Measurements from ENCODE around the gene MAD1L1.
"Not testable (repeated sequence)": the region's sequence is repeated elsewhere in the genome, so short reads cannot be mapped to it uniquely, and the experiment has no call there.

MAD1L1 gene

GRCh38 chr7:2271273-2272026, 38.7 kb upstream of the MAD1L1 start:
- Histone ChIP-seq H3K36me3 (ENCODE audit: insufficient read depth, low read length) (peaks cover 11% of the 10 kb centered on the region), H3K9me3 (ENCODE audit: low read length) (no peaks in the 10 kb centered on the region), H3K4me3 (ENCODE audit: low read depth in 1 of 2, low read length in 2 of 2) (no peak overlapping the region), H3K4me1 (ENCODE audit: insufficient read depth, low read length) (no peaks in the 10 kb centered on the region), H3K27me3 (ENCODE audit: control insufficient read depth in 1 of 2, insufficient read depth in 2 of 2, low read length in 2 of 2) (no peaks in the 10 kb centered on the region), H3K27ac (ENCODE audit: low read depth, low read length) (no peak overlapping the region), H3K9ac (ENCODE audit: low read length) (no peak overlapping the region)

- Histone ChIP-seq H3K4me3 (ENCODE audit: low read depth in 1 of 2, low read length in 2 of 2) (no peak overlapping the region), H3K36me3 (ENCODE audit: insufficient read depth, low read length) (peaks cover 11% of the 10 kb centered on the region), H3K4me1 (ENCODE audit: insufficient read depth, low read length) (no peaks in the 10 kb centered on the region)
These were observed 37.8 kb upstream of the MAD1L1 start for GRCh38 chr7:2270495-2270894.

GRCh38 chr7:2269991-2270460, 37.3 kb upstream of the MAD1L1 start:
- no peak overlapping the region for H3K27ac ChIP-seq (ENCODE audit: low read depth, low read length)
- H3K36me3 ChIP-seq (ENCODE audit: insufficient read depth, low read length) = peaks cover 11% of the 10 kb centered on the region

More at GRCh38 chr7:2270495-2270894, 37.8 kb upstream of the MAD1L1 start:
- Histone ChIP-seq H3K27ac (ENCODE audit: low read depth, low read length) (no peak overlapping the region), H3K27me3 (ENCODE audit: control insufficient read depth in 1 of 2, insufficient read depth in 2 of 2, low read length in 2 of 2) (no peaks in the 10 kb centered on the region), H3K9ac (ENCODE audit: low read length) (no peak overlapping the region), H3K9me3 (ENCODE audit: low read length) (no peaks in the 10 kb centered on the region)

GRCh38 chr7:2269089-2269990, 36.6 kb upstream of the MAD1L1 start:
- H3K27ac ChIP-seq (ENCODE audit: low read depth, low read length) = not testable (repeated sequence)

More at GRCh38 chr7:2269991-2270460, 37.3 kb upstream of the MAD1L1 start:
- no peaks in the 10 kb centered on the region for H3K27me3 ChIP-seq (ENCODE audit: control insufficient read depth in 1 of 2, insufficient read depth in 2 of 2, low read length in 2 of 2)
- H3K4me3 ChIP-seq (ENCODE audit: low read depth in 1 of 2, low read length in 2 of 2) = no peak overlapping the region
- H3K4me1 ChIP-seq (ENCODE audit: insufficient read depth, low read length) = no peaks in the 10 kb centered on the region
- no peaks in the 10 kb centered on the region for H3K9me3 ChIP-seq (ENCODE audit: low read length)
- H3K9ac ChIP-seq (ENCODE audit: low read length) = no peak overlapping the region

GRCh38 chr7:2266911-2267310, 34.2 kb upstream of the MAD1L1 start:
- H3K36me3 ChIP-seq (ENCODE audit: insufficient read depth, low read length) = peaks cover 9% of the 10 kb centered on the region
- H3K27me3 ChIP-seq (ENCODE audit: control insufficient read depth in 1 of 2, insufficient read depth in 2 of 2, low read length in 2 of 2) = no peaks in the 10 kb centered on the region
- no peak overlapping the region for H3K27ac ChIP-seq (ENCODE audit: low read depth, low read length)

More at GRCh38 chr7:2269089-2269990, 36.6 kb upstream of the MAD1L1 start:
- H3K4me3 ChIP-seq (ENCODE audit: low read depth in 1 of 2, low read length in 2 of 2); H3K9ac ChIP-seq (ENCODE audit: low read length); H3K4me1 ChIP-seq (ENCODE audit: insufficient read depth, low read length); H3K9me3 ChIP-seq (ENCODE audit: low read length); H3K27me3 ChIP-seq (ENCODE audit: control insufficient read depth in 1 of 2, insufficient read depth in 2 of 2, low read length in 2 of 2); H3K36me3 ChIP-seq (ENCODE audit: insufficient read depth, low read length): not testable (repeated sequence)

GRCh38 chr7:2264158-2264557, 31.4 kb upstream of the MAD1L1 start:
- H3K9me3 ChIP-seq (ENCODE audit: low read length) = no peaks in the 10 kb centered on the region
- no peaks in the 10 kb centered on the region for H3K27me3 ChIP-seq (ENCODE audit: control insufficient read depth in 1 of 2, insufficient read depth in 2 of 2, low read length in 2 of 2)

More at GRCh38 chr7:2266911-2267310, 34.2 kb upstream of the MAD1L1 start:
- no peaks in the 10 kb centered on the region for H3K4me1 ChIP-seq (ENCODE audit: insufficient read depth, low read length)
- no peak overlapping the region for H3K4me3 ChIP-seq (ENCODE audit: low read depth in 1 of 2, low read length in 2 of 2)
- H3K9ac ChIP-seq (ENCODE audit: low read length) = no peak overlapping the region
- H3K9me3 ChIP-seq (ENCODE audit: low read length) = no peaks in the 10 kb centered on the region

GRCh38 chr7:2263176-2263575, 30.4 kb upstream of the MAD1L1 start:
- H3K36me3 ChIP-seq (ENCODE audit: insufficient read depth, low read length) = peaks cover 5% of the 10 kb centered on the region
- H3K9ac ChIP-seq (ENCODE audit: low read length) = no peak overlapping the region
- no peaks in the 10 kb centered on the region for H3K4me1 ChIP-seq (ENCODE audit: insufficient read depth, low read length)
- H3K27ac ChIP-seq (ENCODE audit: low read depth, low read length) = no peak overlapping the region
- H3K27me3 ChIP-seq (ENCODE audit: control insufficient read depth in 1 of 2, insufficient read depth in 2 of 2, low read length in 2 of 2) = no peaks in the 10 kb centered on the region
- no peak overlapping the region for H3K4me3 ChIP-seq (ENCODE audit: low read depth in 1 of 2, low read length in 2 of 2)
- no peaks in the 10 kb centered on the region for H3K9me3 ChIP-seq (ENCODE audit: low read length)

More at GRCh38 chr7:2264158-2264557, 31.4 kb upstream of the MAD1L1 start:
- Histone ChIP-seq H3K4me3 (ENCODE audit: low read depth in 1 of 2, low read length in 2 of 2) (no peak overlapping the region), H3K4me1 (ENCODE audit: insufficient read depth, low read length) (no peaks in the 10 kb centered on the region), H3K9ac (ENCODE audit: low read length) (no peak overlapping the region), H3K36me3 (ENCODE audit: insufficient read depth, low read length) (peaks cover 5% of the 10 kb centered on the region), H3K27ac (ENCODE audit: low read depth, low read length) (no peak overlapping the region)

- Histone ChIP-seq H3K9ac (ENCODE audit: low read length) (no peak overlapping the region), H3K4me1 (ENCODE audit: insufficient read depth, low read length) (no peaks in the 10 kb centered on the region), H3K27ac (ENCODE audit: low read depth, low read length) (no peak overlapping the region), H3K36me3 (ENCODE audit: insufficient read depth, low read length) (peaks cover 5% of the 10 kb centered on the region), H3K27me3 (ENCODE audit: control insufficient read depth in 1 of 2, insufficient read depth in 2 of 2, low read length in 2 of 2) (no peaks in the 10 kb centered on the region), H3K9me3 (ENCODE audit: low read length) (no peaks in the 10 kb centered on the region), H3K4me3 (ENCODE audit: low read depth in 1 of 2, low read length in 2 of 2) (no peak overlapping the region)
These were observed 28.9 kb upstream of the MAD1L1 start for GRCh38 chr7:2261611-2262010.

GRCh38 chr7:2260820-2261219, 28.1 kb upstream of the MAD1L1 start:
- H3K9ac ChIP-seq (ENCODE audit: low read length) = no peak overlapping the region
- H3K27ac ChIP-seq (ENCODE audit: low read depth, low read length) = no peak overlapping the region
- H3K27me3 ChIP-seq (ENCODE audit: control insufficient read depth in 1 of 2, insufficient read depth in 2 of 2, low read length in 2 of 2) = no peaks in the 10 kb centered on the region
- H3K9me3 ChIP-seq (ENCODE audit: low read length) = no peaks in the 10 kb centered on the region
- H3K4me1 ChIP-seq (ENCODE audit: insufficient read depth, low read length) = no peaks in the 10 kb centered on the region
- H3K36me3 ChIP-seq (ENCODE audit: insufficient read depth, low read length) = peaks cover 5% of the 10 kb centered on the region
- no peak overlapping the region for H3K4me3 ChIP-seq (ENCODE audit: low read depth in 1 of 2, low read length in 2 of 2)

- Histone ChIP-seq H3K36me3 (ENCODE audit: insufficient read depth, low read length) (peaks cover 5% of the 10 kb centered on the region), H3K4me1 (ENCODE audit: insufficient read depth, low read length) (no peaks in the 10 kb centered on the region), H3K4me3 (ENCODE audit: low read depth in 1 of 2, low read length in 2 of 2) (no peak overlapping the region), H3K9ac (ENCODE audit: low read length) (no peak overlapping the region), H3K27ac (ENCODE audit: low read depth, low read length) (no peak overlapping the region), H3K9me3 (ENCODE audit: low read length) (no peaks in the 10 kb centered on the region), H3K27me3 (ENCODE audit: control insufficient read depth in 1 of 2, insufficient read depth in 2 of 2, low read length in 2 of 2) (no peaks in the 10 kb centered on the region)
These were observed 26.7 kb upstream of the MAD1L1 start for GRCh38 chr7:2259480-2259879.

- Histone ChIP-seq H3K36me3 (ENCODE audit: insufficient read depth, low read length) (peaks cover under 1% of the 10 kb centered on the region), H3K27me3 (ENCODE audit: control insufficient read depth in 1 of 2, insufficient read depth in 2 of 2, low read length in 2 of 2) (no peaks in the 10 kb centered on the region), H3K9ac (ENCODE audit: low read length) (no peak overlapping the region), H3K27ac (ENCODE audit: low read depth, low read length) (no peak overlapping the region), H3K9me3 (ENCODE audit: low read length) (no peaks in the 10 kb centered on the region), H3K4me1 (ENCODE audit: insufficient read depth, low read length) (no peaks in the 10 kb centered on the region), H3K4me3 (ENCODE audit: low read depth in 1 of 2, low read length in 2 of 2) (no peak overlapping the region)
These were observed 26.1 kb upstream of the MAD1L1 start for GRCh38 chr7:2258661-2259365.
